GM19035 (cell line): ENCODE data around the gene PAPPA2.
"Not testable (repeated sequence)": the region's sequence is repeated elsewhere in the genome, so short reads cannot be mapped to it uniquely, and the experiment has no call there.

Experiments
- ATAC-seq: cut with Tn5 transposase; IDR thresholded peaks from one replicate; pipeline ENCODE4 v1.9.1; 2021; ENCODE audit not compliant: unreplicated experiment

Gene PAPPA2, protein sequence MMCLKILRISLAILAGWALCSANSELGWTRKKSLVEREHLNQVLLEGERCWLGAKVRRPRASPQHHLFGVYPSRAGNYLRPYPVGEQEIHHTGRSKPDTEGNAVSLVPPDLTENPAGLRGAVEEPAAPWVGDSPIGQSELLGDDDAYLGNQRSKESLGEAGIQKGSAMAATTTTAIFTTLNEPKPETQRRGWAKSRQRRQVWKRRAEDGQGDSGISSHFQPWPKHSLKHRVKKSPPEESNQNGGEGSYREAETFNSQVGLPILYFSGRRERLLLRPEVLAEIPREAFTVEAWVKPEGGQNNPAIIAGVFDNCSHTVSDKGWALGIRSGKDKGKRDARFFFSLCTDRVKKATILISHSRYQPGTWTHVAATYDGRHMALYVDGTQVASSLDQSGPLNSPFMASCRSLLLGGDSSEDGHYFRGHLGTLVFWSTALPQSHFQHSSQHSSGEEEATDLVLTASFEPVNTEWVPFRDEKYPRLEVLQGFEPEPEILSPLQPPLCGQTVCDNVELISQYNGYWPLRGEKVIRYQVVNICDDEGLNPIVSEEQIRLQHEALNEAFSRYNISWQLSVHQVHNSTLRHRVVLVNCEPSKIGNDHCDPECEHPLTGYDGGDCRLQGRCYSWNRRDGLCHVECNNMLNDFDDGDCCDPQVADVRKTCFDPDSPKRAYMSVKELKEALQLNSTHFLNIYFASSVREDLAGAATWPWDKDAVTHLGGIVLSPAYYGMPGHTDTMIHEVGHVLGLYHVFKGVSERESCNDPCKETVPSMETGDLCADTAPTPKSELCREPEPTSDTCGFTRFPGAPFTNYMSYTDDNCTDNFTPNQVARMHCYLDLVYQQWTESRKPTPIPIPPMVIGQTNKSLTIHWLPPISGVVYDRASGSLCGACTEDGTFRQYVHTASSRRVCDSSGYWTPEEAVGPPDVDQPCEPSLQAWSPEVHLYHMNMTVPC (N-terminal part only)

DNA sequence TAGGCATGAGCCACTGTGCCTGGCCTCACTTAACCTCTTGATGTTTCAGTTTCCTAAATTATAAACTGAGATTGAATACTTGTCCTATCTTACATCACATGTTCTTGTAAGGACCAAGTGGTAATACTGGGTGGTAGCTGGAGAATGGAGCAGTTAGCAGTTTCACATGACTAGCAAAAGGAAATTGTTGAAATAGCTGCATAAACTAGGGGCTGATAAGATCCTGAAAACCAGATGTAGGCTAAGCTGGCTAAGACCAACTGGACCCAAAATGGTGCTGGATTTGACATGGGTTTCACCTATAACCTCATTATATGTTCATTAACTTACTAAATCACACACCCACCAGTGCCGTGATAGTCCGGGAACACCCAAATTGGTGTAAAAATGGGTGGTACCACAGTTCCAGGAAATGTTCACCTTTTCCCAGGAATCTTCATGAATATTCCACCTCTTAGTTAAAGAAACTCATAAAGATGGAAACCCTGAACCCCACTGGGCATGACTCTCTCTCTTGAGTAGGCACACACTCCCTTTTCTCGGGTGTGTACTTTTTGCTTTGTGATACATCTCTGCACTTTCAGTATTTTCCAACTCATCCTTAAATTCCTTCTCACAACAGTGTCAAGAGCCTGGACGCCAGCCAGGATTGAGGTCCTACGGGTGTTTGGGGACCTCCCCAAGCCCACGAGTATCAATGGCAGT, at the start of gene PAPPA2:
Gene PAPPA2 (plus strand): TSS at position 502 of the 705 bp plus-strand sequence. CDS start 93,148 bp downstream, outside the sequence.
- no peak for ATAC-seq

DNA sequence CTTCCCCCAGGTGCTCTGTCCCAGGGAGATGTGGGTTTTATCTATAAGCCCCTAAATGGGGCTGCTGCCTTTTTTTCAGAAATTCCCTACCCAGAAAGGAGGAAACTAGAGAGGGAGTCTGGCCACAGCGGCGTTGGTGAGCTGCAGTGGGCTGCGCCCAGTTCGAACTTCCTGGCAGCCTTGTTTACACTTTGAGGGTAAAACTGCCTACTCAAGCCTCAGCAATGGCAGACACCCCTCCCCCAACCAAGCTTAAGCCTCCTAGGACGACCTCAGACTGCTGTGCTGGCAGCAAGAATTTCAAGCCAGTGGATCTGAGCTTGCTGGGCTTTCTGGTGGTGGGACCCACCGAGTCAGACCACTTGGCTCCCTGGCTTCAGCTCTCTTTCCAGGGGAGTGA, 46.2 kb upstream of the PAPPA2 start:
- ATAC-seq, result no peak

DNA sequence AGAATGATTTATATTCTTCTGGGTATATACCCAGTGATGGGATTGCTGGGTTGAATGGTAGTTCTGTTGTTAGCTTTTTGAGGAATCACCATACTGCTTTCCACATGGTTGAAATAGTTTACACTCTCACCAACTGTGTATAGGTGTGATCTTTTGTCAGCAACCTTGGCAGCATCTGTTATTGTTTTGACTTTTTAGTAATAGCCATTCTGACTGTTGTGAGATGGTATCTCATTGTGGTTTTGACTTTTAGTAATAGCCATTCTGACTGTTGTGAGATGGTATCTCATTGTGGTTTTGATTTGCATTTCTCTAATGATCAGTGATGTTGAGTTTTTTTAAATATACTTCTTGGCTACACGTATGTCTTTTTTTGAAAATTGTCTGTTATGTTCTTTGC, 43.4 kb upstream of the PAPPA2 start:
- not testable (repeated sequence) for ATAC-seq

DNA sequence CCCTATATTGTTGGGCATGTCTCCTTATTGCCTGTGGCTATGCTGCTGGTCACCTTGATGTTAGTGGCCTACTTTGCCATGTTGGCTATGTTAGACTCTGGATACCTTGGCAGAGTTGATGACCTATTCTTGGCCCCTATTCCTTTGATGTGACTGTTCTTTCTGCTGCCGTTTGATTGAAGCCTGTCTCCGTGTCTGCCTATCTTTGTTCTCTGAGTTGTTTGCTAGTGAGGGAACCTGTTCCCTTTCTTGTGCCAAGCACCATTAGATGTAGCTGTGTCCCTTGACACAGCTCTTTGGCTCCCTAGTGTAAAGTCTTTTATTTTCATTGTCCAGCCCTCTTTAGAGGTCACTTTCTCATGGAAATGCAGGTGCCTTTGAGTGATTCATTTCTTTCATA, 28.7 kb upstream of the PAPPA2 start:
- no peak for ATAC-seq

DNA sequence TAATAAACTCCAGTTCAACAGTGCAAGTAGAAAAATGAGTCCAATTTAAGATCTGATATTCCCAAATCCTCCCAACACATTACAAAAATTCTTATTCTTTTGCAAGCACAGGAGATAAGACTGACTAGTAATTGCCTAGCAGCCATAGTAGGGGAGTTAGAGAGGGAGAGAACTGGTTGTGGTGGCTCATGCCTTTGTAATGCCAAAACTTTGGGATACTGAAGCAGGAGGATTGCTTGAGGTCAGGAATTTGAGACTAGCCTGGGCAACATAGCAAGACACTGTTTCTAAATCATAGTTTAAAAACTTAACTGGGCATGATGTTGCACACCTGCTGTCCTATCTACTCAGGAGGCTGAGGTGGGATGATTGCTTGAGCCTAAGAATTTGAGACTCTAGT, 26.7 kb upstream of the PAPPA2 start:
- ATAC-seq, result no peak

DNA sequence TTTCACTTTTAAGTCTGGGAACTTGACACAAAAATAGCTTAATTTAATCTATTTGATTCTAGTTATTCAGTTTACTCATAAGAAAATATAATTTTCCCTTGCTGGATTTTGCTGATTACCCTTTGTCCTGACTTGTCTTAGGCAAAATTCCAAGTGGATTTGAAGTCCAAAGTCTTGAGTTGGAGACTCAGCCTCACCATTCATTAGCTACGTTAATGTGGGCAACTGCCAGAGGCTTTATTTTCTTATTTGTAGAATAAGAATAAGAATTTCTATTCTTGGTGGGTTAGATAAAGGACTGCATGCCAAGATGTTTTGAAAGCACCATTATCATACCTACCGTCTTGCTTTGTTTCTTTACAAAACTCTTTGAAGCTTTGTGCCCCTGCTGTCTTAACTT, 22.8 kb upstream of the PAPPA2 start:
- ATAC-seq, result no peak

DNA sequence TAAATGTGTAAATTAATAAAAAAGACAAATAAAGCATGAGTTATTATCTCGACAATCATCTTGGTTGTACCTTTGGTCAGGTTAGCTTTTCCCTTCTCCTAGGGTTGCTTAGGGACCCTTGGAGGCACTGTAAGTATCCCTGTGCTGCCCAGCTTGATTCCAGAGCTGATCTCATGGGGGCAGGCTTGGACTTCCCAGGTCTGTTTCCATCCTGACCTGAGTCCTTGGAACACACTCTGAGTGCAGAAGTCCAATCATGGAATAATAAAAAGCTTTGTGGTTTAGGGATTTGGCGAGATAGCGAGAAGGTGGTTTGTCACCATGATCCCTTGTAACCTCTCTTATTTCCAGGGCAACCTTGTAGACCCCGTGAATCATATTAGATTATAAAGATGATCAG, 18.7 kb upstream of the PAPPA2 start:
- ATAC-seq, result no peak

DNA sequence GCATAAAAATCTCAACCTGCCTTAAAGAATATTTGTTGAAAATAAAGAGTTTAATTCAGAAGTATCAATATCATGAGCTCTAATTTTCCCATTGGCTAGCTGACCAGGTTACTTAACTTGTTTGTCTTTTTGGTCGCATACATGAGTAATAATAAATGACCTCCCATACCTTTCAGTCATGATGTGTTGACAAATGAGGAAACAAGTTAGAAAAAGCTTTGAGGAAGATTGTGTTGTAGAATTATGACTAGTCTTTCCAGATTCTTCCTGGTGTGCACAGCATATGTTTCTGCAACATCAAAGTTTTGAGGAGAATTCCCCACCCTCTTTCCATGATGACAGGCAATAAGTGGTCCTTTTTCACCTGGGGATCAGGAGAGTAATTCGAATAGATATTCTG, 17.6 kb upstream of the PAPPA2 start:
- ATAC-seq, result no peak

DNA sequence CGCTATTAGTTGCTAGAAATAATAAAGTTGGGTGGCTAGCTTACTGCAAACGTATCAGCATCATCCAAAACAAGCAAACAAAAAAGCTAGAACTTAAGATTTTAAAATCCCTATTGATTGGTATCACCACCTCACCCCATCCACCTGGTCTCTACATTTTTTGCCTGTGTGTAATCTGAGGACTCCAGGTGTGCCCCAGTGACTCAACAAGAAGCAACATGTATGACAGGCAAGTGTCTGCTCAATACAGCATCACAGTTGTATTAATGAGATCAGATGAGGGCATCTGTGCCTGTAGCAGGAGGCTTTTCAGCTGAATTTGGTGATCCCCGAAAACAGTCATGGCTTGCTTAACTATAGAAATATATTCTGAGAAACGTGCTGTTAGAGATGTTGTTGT, 14.6 kb upstream of the PAPPA2 start:
- ATAC-seq, result no peak

DNA sequence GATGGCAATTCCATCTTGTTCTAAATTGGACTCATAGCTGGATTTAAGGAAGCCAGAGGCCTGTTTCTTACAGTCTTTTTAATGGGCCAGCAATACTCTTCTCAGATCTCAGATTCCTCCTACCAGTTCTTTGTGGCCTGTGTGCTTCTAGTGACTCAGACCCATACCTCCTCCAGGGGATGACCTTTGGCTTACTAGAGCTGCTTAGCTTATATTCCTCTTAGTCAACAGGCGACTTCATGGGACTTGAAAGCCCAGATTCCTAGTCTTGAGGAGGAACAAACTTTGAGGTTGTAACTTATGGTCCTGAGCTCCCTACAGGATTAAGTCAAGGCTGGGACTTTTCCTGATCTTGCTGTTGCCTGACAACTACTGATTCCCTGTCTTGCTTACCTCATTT, 12.4 kb upstream of the PAPPA2 start:
- no peak for ATAC-seq

DNA sequence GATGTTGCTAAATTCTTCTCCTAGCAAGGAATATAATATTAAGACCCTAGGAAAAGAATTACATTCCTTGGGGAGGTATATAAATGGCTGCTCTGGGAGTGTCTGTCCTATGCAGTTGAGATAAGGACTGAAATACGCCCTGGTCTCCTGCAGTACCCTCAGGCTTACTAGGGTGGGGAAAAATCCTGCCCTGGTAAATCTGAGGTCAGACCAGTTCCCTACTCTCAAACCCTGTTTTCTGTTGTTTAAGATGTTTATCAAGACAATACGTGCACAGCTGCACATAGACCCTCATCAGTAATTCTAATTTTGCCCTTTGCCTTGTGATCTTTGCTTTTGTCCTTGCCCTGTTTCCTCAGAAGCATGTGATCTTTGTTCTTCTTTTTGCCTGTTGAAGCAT, 11.2 kb upstream of the PAPPA2 start:
- not testable (repeated sequence) for ATAC-seq

DNA sequence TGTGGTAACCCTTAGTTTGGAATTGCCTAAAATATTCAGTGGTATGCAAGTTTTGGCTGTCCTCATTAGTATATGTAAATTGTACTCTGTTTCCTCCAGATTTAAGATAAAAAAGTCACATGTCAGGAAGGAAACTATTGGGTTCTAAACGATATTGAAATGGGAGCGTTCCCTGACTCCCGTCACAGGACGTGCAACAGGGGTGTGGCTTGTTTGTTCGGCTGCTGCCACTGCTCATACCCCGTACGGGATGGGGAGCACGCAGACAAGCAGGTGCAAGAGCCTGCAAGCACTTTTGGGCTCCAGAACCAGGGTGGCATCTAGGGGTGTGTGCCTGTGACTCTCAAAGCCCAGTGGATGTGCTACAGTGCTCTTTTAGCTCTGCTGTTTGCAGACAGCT, 6.2 kb upstream of the PAPPA2 start:
- ATAC-seq, result no peak

DNA sequence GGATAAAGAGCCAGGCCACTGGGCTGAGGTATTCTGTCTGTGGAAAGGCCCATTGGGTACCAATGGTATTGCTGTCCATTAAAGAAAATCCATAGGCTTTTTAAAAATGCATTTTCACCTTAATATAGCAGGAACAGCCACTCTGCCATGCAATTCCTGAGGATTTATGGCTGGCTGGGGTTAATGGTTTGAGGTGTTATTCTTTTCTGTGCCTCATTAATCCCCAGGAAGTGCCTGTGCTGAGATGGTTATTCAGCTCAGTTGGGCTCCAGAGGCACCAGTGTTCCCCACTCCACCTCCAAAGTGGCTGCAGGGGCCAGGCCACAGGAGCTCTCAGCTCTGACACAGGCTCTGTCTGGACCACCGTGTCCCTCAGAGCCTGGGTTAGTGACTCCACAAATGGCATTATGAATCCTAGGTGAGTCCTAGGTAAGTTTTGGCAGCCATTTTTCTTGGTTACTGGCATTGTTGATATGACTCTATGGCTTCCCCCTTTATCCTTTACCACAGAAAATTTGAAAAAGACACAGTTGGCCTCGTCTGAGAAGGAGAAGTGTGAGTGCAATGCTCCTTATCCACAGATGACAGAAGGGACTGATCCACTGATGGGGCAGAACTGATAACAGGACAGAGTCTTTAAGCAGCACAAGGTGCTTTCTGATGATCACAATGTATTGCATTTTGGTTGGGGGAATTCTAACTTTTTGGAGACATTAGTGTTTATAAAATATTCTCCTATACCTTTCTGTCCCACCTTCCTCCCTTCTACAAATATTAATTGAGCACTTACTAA, 2.2 kb upstream of the PAPPA2 start:
- ATAC-seq, result no peak

DNA sequence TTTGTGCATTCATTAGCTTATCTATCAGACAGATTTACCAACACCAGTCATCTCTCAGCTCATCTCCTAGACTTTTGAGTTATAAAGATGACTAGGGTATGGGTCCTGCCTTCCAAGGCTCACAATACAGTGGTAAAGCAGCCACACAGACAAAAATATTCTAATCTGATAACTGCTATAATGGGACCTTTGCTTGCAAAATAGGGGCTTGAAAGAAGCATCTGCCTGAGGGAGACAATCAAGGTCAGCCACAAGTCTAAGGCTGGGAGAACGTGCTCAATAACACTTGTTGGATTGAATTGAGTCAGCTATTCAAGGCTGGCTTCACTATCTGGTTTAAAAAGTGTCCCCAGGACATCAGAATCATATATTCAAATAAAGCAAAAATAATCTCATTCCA, 1.4 kb upstream of the PAPPA2 start:
- no peak for ATAC-seq

DNA sequence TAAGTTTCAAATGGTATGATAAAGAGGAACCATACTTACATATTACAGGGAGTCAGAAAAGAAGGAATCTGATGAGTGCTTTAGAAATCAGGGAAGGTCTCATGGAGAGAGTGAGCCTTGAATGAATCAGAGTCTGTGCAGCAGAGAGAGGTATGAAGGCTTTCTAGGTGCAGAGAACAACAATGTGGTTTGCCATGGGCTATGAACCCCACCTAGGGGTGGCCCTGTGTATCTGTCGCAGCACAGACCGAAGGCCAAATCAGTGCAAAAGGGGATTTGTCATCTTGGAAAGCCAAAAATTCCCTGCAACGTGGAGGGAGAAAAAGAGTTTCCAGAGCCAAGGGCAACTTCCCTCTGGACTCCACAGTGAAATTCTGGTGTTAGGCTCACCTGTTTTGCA, 3.5 kb downstream of the PAPPA2 start:
- ATAC-seq, result no peak

DNA sequence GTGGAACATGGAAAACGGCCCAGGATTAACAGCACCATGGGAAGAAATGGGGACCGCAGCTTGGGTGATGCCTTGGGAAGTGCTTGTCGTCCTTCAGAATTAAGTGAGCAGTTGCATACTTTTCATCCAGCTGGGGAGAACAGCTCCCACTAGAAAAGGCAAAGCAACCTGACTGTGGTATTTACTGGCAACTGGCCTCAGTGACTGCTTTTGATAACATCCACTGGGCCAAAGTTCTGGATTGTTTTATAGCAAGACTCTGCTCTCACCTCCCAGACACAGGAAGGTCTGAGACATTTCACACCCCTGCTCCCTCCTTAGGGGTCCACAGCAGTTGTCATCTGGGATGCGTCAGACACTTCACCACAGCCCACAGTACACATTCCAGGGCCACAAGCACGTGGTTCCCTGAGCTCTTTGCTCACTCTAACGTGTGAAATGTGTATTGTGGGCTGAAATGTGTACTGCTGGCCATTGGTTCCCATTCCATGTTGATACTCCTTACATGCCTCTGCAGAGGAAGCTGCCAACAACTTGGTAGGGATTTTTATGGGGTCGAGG, 6.6 kb downstream of the PAPPA2 start:
- no peak for ATAC-seq

DNA sequence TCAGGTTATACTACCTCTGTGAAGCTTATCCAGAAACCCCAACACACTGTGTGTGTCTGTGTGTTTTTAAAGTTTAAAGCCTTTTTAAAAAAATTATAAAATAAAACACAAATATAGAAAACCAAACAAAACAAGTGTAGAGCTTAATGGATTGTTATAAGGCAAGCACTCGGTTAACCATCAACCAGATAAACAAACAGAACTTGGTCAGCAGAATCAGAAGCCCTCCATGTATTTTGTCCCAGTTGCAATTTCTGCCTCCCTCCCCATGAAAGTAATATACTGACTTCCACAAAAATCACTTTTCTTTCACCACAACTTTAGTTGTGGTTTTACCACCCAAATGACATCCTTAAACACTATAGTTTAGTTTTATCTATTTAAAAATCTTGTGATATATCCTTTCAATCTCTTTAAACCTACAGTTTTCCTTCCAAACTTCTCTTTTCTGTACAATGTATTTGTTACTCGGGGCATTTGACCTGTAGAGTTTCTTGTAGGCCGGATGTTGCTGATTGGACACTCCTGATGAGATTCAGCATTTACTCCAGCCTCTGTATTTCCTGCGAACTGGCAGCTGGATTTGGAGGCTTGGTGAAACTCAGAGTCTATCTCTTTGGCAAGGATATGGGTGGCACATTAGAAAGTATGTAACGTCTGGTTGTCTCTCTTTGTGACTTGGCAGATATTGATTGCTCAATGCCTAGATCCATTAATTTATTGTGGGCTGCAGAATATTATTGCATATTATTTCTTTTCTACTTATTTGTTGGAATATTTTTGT, 8.6 kb downstream of the PAPPA2 start:
- no peak for ATAC-seq

DNA sequence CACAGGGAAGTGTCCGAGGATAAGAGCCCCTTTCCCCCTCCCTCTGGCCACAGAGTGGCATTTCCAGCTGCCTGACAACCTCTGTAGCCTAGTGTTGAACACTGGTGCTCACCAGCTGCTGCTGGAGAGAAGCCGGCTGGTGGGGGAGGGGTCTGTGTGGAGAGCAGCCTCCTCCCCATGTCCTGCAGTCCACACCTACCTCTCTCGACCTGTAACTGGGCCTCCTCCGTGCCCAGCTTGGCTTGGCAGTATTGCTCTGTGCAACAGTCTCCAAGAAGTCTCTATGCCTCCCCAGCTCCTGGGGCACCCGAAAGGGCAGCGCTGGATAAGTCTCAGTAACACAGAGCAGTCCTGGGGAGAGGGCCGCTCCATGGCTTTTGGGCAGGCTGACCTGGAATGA, 17.0 kb downstream of the PAPPA2 start:
- no peak for ATAC-seq

DNA sequence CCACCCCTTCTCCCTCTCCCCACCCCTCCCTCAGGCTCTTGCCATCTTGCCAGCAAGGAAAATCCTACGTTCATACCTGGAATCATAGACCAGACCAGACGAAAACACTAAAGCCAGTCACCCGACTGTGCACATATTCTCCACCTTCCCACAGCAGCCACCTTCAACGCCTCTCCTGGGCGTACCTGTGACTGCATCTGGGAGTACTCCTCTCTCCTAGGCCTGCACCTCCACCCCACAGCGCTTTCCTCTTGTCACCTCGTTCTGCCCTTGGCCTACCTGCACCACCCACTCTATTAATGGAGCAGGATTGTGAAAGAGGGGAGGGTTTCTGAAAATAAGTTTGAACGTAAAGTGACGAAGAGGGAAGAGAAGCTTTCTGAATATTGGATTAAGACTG, 17.8 kb downstream of the PAPPA2 start:
- no peak for ATAC-seq

DNA sequence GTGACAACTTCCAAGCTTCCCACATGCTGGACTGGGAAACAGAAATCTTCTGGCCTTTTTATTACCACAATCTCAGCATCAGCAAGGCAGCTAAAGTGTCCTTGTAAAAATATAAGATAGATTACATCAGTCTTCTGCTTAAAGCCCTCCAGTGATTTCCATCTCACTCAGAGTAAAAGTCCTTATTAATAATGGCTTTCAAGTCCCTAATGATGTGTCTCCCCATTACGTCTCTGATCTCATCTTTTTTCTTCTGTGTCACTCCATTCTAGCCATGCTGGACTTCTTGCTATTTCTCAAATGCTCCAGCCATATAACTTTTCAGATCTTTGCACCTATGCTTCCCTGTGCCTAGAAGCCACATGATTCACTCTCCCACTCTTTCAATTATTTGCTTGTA, 22.1 kb downstream of the PAPPA2 start:
- no peak for ATAC-seq
